ENCODE measurements around the gene ITK.

The ITK gene

DNA sequence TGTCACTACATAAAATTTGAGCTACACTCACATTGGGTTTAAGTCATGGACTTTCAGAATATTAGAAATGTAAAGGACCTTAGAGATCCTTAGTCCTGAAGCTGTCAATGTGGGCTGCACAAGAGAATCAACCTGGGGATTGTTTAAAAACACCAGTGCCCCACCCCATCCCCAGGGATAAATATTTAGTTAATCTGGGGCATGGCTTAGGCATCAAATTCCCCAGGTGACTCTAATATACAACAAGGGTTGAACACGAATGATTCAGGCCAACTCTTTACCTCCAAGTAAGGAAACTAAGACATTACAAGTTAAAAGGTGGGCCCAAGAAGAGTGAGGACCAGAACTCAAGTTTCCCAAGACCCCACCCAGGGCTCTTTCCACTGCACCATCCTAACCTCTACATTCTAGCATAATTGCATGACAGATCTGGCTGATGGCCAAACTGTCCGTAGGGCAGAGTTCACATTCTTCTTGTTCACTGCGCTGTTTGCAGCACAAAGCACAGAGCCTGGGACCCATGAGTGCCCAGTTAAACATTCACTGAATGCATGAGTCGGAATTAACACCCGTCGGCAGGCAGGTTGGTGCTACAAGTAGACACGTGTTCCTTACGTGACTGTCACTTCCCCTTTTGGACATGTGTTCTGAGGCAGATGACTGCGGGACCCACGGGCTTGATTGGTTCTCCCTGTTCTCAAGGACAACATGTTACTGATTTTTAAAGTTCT lies 110.5 kb downstream of the ITK start:
- TF ChIP-seq, protein P1, sequence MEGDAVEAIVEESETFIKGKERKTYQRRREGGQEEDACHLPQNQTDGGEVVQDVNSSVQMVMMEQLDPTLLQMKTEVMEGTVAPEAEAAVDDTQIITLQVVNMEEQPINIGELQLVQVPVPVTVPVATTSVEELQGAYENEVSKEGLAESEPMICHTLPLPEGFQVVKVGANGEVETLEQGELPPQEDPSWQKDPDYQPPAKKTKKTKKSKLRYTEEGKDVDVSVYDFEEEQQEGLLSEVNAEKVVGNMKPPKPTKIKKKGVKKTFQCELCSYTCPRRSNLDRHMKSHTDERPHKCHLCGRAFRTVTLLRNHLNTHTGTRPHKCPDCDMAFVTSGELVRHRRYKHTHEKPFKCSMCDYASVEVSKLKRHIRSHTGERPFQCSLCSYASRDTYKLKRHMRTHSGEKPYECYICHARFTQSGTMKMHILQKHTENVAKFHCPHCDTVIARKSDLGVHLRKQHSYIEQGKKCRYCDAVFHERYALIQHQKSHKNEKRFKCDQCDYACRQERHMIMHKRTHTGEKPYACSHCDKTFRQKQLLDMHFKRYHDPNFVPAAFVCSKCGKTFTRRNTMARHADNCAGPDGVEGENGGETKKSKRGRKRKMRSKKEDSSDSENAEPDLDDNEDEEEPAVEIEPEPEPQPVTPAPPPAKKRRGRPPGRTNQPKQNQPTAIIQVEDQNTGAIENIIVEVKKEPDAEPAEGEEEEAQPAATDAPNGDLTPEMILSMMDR (IDR thresholded peaks at IDR 0.05; ENCODE audit: extremely low read depth, missing control alignments), result no peak

DNA sequence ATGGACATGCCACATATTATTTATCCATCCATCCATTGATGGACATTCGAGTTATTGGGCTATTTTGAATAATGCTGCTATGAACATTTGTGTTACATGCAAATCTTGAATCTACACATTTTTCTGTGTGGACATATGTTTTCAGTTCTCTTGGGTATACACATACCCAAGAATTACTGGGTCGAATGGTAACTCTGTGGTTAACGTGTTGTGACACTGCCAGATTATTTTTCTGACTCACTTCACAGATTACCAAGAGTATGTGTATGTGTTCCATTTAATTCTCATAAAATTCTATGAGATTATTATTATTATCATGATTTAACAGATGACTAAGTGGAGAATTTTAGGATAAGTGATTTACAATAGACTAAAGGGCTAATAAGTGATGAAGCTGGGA lies 112.0 kb downstream of the ITK start:
- TF ChIP-seq, protein P1 (IDR thresholded peaks at IDR 0.05; ENCODE audit: extremely low read depth, missing control alignments), result no peak
- no peak for DNase-seq (ENCODE audit: low spot score)

More for the DNA sequence above, 110.5 kb downstream of the ITK start:
- DNase-seq (ENCODE audit: low spot score), result peak; percentile 41

DNA sequence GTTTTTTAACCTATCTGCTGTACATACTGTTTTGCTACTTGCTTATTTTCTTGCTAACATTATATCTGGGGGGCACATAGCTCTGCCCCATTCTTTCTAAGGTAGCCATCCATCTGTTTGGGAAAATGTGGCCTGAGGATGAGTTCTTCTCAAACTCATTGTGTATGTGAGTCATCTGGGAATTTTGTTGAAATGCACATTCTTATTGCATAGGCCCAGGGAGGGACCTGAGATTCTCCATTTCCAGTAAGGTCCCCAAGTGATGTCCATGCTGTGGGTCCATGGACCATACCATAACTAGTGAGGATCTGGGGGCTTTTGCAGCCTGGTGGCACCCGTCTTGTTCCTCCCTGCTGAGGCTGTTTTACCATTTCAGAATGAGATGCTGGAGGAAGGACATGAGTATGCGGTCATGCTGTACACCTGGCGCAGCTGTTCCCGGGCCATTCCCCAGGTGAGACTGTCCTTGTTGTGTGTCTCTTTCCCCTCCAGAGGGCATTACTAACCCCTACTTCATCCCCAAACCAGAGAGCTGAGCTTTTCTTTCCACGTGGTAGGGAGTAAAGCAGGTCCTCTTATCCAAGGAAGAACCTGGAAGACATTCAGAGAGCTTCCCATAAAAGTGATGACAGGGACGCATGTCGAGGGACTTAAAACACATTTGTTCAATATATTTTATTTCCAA lies 113.9 kb downstream of the ITK start:
- TF ChIP-seq, protein P1 (IDR thresholded peaks at IDR 0.05; ENCODE audit: extremely low read depth, missing control alignments), result no peak

DNA sequence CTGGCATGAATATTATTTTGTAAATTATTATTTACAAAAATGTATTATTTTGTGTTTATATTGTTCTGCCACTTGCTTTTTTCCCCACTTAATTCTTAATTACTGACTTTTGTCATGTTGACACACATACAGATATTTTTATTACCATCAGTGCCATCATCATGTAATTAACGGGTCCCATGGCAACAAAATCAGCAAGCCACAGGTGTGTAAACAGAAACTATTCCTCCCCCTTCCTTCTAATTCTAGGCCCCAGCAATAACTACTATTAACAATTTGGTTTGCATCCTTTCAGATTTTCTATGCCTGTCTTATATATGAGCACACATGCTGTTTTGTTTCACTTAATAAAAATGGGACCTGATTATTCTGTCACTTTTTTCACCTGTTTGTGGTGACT lies 114.6 kb downstream of the ITK start:
- TF ChIP-seq, protein P1 (IDR thresholded peaks at IDR 0.05; ENCODE audit: extremely low read depth, missing control alignments), result no peak
- DNase-seq (ENCODE audit: low spot score), result no peak

More for the DNA sequence above, 113.9 kb downstream of the ITK start:
- no peak for DNase-seq (ENCODE audit: low spot score)

DNA sequence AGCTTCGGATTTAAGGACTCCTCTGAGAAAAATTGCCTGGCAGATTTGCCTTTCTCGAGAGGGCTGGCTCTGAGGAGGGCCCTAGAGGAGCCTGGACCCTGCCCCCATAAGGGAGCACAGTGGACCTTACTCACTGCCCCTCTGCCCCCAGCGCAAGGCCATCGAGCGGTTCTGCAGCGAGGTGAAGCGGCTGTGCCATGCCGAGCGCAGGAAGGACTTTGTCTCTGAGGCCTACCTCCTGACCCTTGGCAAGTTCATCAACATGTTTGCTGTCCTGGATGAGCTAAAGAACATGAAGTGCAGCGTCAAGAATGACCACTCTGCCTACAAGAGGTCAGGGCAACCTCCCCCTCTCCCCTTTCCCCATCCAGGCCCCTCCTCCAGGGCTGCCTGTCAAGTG lies 119.9 kb downstream of the ITK start:
- no peak for DNase-seq (ENCODE audit: low spot score)
- TF ChIP-seq, protein P1 (IDR thresholded peaks at IDR 0.05; ENCODE audit: extremely low read depth, missing control alignments), result no peak

DNA sequence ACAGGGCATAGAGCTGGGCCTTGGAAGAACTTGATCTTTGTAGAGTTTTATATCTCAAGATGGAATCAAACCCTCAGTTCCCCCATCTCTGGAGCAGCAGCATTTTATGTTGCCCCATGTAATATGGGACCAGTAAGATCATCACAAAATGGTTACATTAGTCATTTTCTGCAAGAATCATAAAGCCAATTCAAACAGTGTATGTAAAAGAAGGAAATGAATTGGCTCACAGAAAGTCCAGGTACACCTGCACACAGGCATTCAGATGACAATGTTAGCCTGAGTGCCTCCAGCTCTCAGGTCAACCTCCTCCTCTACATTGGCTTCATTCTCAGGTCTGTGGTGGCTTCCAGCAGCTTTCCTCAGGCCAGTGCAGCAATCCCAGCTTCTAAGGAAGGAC lies 120.4 kb downstream of the ITK start:
- no peak for DNase-seq (ENCODE audit: low spot score)

DNA sequence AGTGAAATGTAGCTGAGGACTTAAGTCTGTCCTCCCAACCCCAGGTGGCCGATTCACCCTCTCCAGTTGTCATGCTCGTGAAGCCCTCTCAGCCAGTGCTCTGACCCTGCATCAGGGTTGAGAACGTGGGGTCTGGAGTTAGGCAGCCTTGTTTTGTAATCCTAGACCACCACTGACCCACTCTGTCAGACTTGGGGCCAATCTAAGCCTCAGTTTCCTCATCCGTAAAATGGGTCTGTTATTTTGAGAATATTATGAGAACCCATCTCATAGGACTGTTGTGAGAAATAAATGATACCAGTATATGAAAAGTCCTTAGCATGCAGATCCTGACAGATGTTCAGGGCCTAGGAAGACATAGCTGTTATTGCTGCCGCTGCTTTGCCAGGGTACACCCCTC lies 122.4 kb downstream of the ITK start:
- no peak for DNase-seq (ENCODE audit: low spot score)
- TF ChIP-seq, protein P1 (IDR thresholded peaks at IDR 0.05; ENCODE audit: extremely low read depth, missing control alignments), result no peak

More for the DNA sequence above, 120.4 kb downstream of the ITK start:
- TF ChIP-seq, protein P1 (IDR thresholded peaks at IDR 0.05; ENCODE audit: extremely low read depth, missing control alignments), result no peak
